IMR-90 (cell line): ENCODE results near the gene KRTAP13-3. TPM values are rescaled to one million over a fixed set of nuclear protein-coding genes. Genes with fewer than 3 reads are reported as not detected.

ENCODE experiments used
- ATAC-seq: fragments of 200-7000 bp; cut with Tn5 transposase; 2 replicates; pipeline ENCODE4 v1.9.1; 2020; ENCODE audit warnings: low read depth, mild to moderate bottlenecking, moderate library complexity
- BruUV-seq: library from RNA; stranded (reverse); fragments of 400-500 nt; replicated peaks from 2 replicates; lab custom pipeline; 2021; lab: Mats Ljungman, UMichigan
- CTCF ChIA-PET: fragments of 300-600 bp; formaldehyde crosslinking; extraction: SDS; loops from one replicate; lab custom pipeline; 2021; ENCODE audit warnings: antibody characterized with exemption; lab: Yijun Ruan, JAX
- POLR2A ChIA-PET: fragments of 300-600 bp; sonication (Branson Sonifier 250); formaldehyde crosslinking; loops from one replicate; lab custom pipeline; 2022; ENCODE audit warnings: antibody characterized with exemption; ENCODE audit not compliant: unreplicated experiment; lab: Charles Lee
- DNase-seq: peaks from one replicate; pipeline ENCODE4 v3.0.0; 2013
- H2AFZ ChIP-seq: replicated peaks from 2 replicates; pipeline ENCODE3; 2013; ENCODE audit warnings: low read length, mild to moderate bottlenecking; ENCODE audit not compliant: poor library complexity
- H2AK5ac ChIP-seq: 2 replicates; pipeline ENCODE4 v1.6.1; 2013; ENCODE audit warnings: low read depth, low read length, inconsistent platforms
- H2AK9ac ChIP-seq: replicated peaks from 2 replicates; pipeline ENCODE3; 2013; ENCODE audit warnings: mild to moderate bottlenecking, low read depth, low read length, moderate library complexity; ENCODE audit not compliant: poor library complexity
- H2BK120ac ChIP-seq: 2 replicates; pipeline ENCODE4 v1.6.1; 2013; ENCODE audit warnings: low read depth, low read length, inconsistent platforms
- H2BK15ac ChIP-seq: 3 replicates; pipeline ENCODE4 v1.6.1; 2013; ENCODE audit warnings: low read depth, low read length, inconsistent platforms
- H2BK20ac ChIP-seq: 2 replicates; pipeline ENCODE4 v1.6.1; 2013; ENCODE audit warnings: low read depth, mild to moderate bottlenecking, inconsistent platforms, low read length, moderate library complexity
- H2BK5ac ChIP-seq: 2 replicates; pipeline ENCODE4 v1.6.1; 2013; ENCODE audit warnings: mild to moderate bottlenecking, low read depth, low read length, inconsistent platforms; ENCODE audit not compliant: poor library complexity, severe bottlenecking
- H3K14ac ChIP-seq: replicated peaks from 2 replicates; pipeline ENCODE4 v1.6.1; 2013; ENCODE audit warnings: low read depth, low read length, inconsistent platforms
- H3K18ac ChIP-seq: 2 replicates; pipeline ENCODE4 v1.6.1; 2013; ENCODE audit warnings: low read depth, low read length, control low read depth
- H3K23ac ChIP-seq: 2 replicates; pipeline ENCODE4 v1.6.1; 2013; ENCODE audit warnings: low read depth, low read length, inconsistent platforms
- H3K27ac ChIP-seq: 2 replicates; pipeline ENCODE4 v1.5.1; 2013; ENCODE audit warnings: mild to moderate bottlenecking, control low read depth, low read length; ENCODE audit not compliant: insufficient read depth
- H3K27me3 ChIP-seq: 2 replicates; pipeline ENCODE4 v1.6.1; 2013; ENCODE audit warnings: low read length; ENCODE audit not compliant: control insufficient read depth, insufficient read depth
- H3K36me3 ChIP-seq: 2 replicates; pipeline ENCODE4 v1.6.1; 2013; ENCODE audit warnings: low read length, mixed read lengths; ENCODE audit not compliant: control insufficient read depth, insufficient read depth
- H3K4ac ChIP-seq: 2 replicates; pipeline ENCODE4 v1.6.1; 2013; ENCODE audit warnings: low read depth, low read length, inconsistent platforms
- H3K4me1 ChIP-seq: 2 replicates; pipeline ENCODE4 v1.6.1; 2013; ENCODE audit warnings: low read length, mixed read lengths; ENCODE audit not compliant: control insufficient read depth, insufficient read depth
- H3K4me2 ChIP-seq: 2 replicates; pipeline ENCODE4 v1.6.1; 2013; ENCODE audit warnings: low read depth, mild to moderate bottlenecking, control low read depth, low read length, moderate library complexity
- H3K4me3 ChIP-seq: 2 replicates; pipeline ENCODE4 v1.5.1; 2013; ENCODE audit warnings: low read depth, mild to moderate bottlenecking, control low read depth, low read length, moderate library complexity; ENCODE audit not compliant: insufficient read depth
- H3K56ac ChIP-seq: 2 replicates; pipeline ENCODE4 v1.6.1; 2013; ENCODE audit warnings: low read length, inconsistent platforms; ENCODE audit not compliant: insufficient read depth; ENCODE audit errors: extremely low read depth
- H3K79me1 ChIP-seq, 2 experiments: 2 replicates each; pipeline ENCODE4 v1.6.1; 2013; ENCODE audit warnings: low read length in 2 of 2, inconsistent platforms in 1 of 2, low read depth in 1 of 2
- H3K9ac ChIP-seq: 2 replicates; pipeline ENCODE4 v1.6.1; 2013; ENCODE audit warnings: low read depth, low read length, control low read depth
- H3K9me1 ChIP-seq: 2 replicates; pipeline ENCODE4 v1.6.1; 2013; ENCODE audit warnings: low read length, inconsistent platforms; ENCODE audit not compliant: insufficient read depth
- H3K9me3 ChIP-seq: 2 replicates; pipeline ENCODE4 v1.6.1; 2013; ENCODE audit warnings: low read length; ENCODE audit not compliant: control insufficient read depth, insufficient read depth
- H4K20me1 ChIP-seq: 2 replicates; pipeline ENCODE4 v1.6.1; 2013; ENCODE audit warnings: low read length, inconsistent platforms; ENCODE audit not compliant: insufficient read depth
- H4K5ac ChIP-seq: 2 replicates; pipeline ENCODE4 v1.6.1; 2013; ENCODE audit warnings: mild to moderate bottlenecking, low read depth, low read length, control low read depth
- H4K8ac ChIP-seq, 2 experiments: 2 replicates each; pipeline ENCODE4 v1.6.1; 2013; ENCODE audit warnings: low read depth in 2 of 2, low read length in 2 of 2, control low read depth in 1 of 2, inconsistent platforms in 1 of 2
- H4K91ac ChIP-seq: 2 replicates; pipeline ENCODE4 v1.6.1; 2013; ENCODE audit warnings: low read depth, low read length, inconsistent platforms; ENCODE audit not compliant: insufficient read depth
- CHD1 ChIP-seq: IDR thresholded peaks from 2 replicates; pipeline ENCODE4 v1.6.1; 2012; ENCODE audit warnings: low read depth, low read length, improper control_type of control experiment
- ELK1 ChIP-seq: fragments of 150-350 bp; IDR thresholded peaks from 2 replicates; pipeline ENCODE4 v1.6.1; 2016; ENCODE audit warnings: low read depth, mild to moderate bottlenecking, low read length, moderate library complexity, borderline replicate concordance
- MAFK ChIP-seq: IDR thresholded peaks from 2 replicates; pipeline ENCODE4 v1.6.1; 2012; ENCODE audit warnings: low read depth, low read length, improper control_type of control experiment
- MAZ ChIP-seq: IDR thresholded peaks from 2 replicates; pipeline ENCODE4 v1.6.1; 2012; ENCODE audit warnings: low read depth, mild to moderate bottlenecking, low read length, improper control_type of control experiment, moderate library complexity, borderline replicate concordance
- MXI1 ChIP-seq: IDR thresholded peaks from 2 replicates; pipeline ENCODE4 v1.6.1; 2012; ENCODE audit warnings: low read depth, mild to moderate bottlenecking, low read length, moderate library complexity, borderline replicate concordance
- NFE2L2 ChIP-seq: fragments of 150-350 bp; IDR thresholded peaks from 2 replicates; pipeline ENCODE4 v1.6.1; 2016; ENCODE audit warnings: low read depth, mild to moderate bottlenecking, low read length
- RAD21 ChIP-seq: IDR thresholded peaks from 2 replicates; pipeline ENCODE4 v1.6.1; 2012; ENCODE audit warnings: low read length, improper control_type of control experiment
- RCOR1 ChIP-seq: IDR thresholded peaks from 2 replicates; pipeline ENCODE4 v1.6.1; 2012; ENCODE audit warnings: mild to moderate bottlenecking, low read length, improper control_type of control experiment; ENCODE audit not compliant: insufficient replicate concordance
- RFX5 ChIP-seq: IDR thresholded peaks from 2 replicates; pipeline ENCODE4 v1.8.0; 2012; ENCODE audit warnings: low read depth, mild to moderate bottlenecking, low read length, moderate library complexity
- SMC3 ChIP-seq: fragments of 150-350 bp; IDR thresholded peaks from 2 replicates; pipeline ENCODE4 v1.6.1; 2016; ENCODE audit warnings: low read depth, mild to moderate bottlenecking, antibody characterized with exemption, low read length, moderate library complexity
- WGBS, 2 experiments: methylation state at CpG; one replicate each; pipeline versions ENCODE4 v1.1.5 to v1.1.7; 2013; ENCODE audit warnings: missing lambda C conversion rate in 2 of 2; ENCODE audit not compliant: insufficient read length in 1 of 2; ENCODE audit errors: extremely low coverage in 2 of 2; 5-methylcytosine and 5-hydroxymethylcytosine counted together
- dilution Hi-C: fragments of 300-500 bp; cut with HindIII; formaldehyde crosslinking; loops from one replicate; pipeline ENCODE4 v1.14.3; 2018; ENCODE audit warnings: low sequenced_read_pairs; ENCODE audit not compliant: unreplicated experiment
- in situ Hi-C: fragments of 300-500 bp; cut with MboI; formaldehyde crosslinking; loops from 3 replicates; pipeline ENCODE4 v1.14.3; 2019; ENCODE audit warnings: low sequenced_read_pairs, inconsistent platforms, mixed read lengths
- intact Hi-C: fragments of 100-400 bp; cut with micrococcal nuclease; formaldehyde crosslinking; loops from 2 replicates; pipeline ENCODE4 v1.10.0; 2022
- polyA plus RNA-seq, 3 experiments: library from polyadenylated mRNA; depleted of rRNA; stranded (reverse); fragments of >200 nt; gene quantifications; 2 replicates each; pipeline ENCODE4 v1.2.3, GENCODE V29; 2012; ENCODE audit warnings: low replicate concordance in 1 of 3
- total RNA-seq: library from RNA; depleted of rRNA; stranded (reverse); fragments of >200 nt; gene quantifications from 2 replicates; pipeline ENCODE4 v1.2.3, GENCODE V29; 2012
- TF ChIP-seq, protein P1 (sequence below): fragments of 150-350 bp; IDR thresholded peaks from 2 replicates; pipeline ENCODE4 v1.6.1; 2017; ENCODE audit warnings: mild to moderate bottlenecking, antibody characterized with exemption, low read length, low read depth

Gene KRTAP13-3
- total and polyA plus RNA-seq, 2 of the 4 experiments (the other 2 are of a cell fraction): not detected

- Histone ChIP-seq H2AFZ (no peak overlapping the region), H3K9me3 (peaks cover 11% of the 10 kb centered on the region)
These were observed 18.5 kb upstream of the KRTAP13-3 start for GRCh38 chr21:30444204-30444603.

More at GRCh38 chr21:30444204-30444603, 18.5 kb upstream of the KRTAP13-3 start:
- H4K5ac ChIP-seq: no peak overlapping the region
- H3K27ac ChIP-seq: no peak overlapping the region
- no peak overlapping the region for H3K4me2 ChIP-seq
- no peak overlapping the region for H3K18ac ChIP-seq
- no peaks in the 10 kb centered on the region for H3K9me1 ChIP-seq
- dilution Hi-C loops: no loop called here
- no peak overlapping the region for H3K23ac ChIP-seq
- no peak overlapping the region for H2BK5ac ChIP-seq
- H3K14ac ChIP-seq: no peak overlapping the region
- in situ Hi-C loops: no loop called here
- no peak overlapping the region for H3K9ac ChIP-seq
- ChIA-PET CTCF (no interaction called here), POLR2A (no interaction called here)
- H2BK120ac ChIP-seq: no peak overlapping the region
- no peaks in the 10 kb centered on the region for H4K20me1 ChIP-seq
- TF ChIP-seq NFE2L2 (no peak), ELK1 (no peak), SMC3 (no peak), MAZ (no peak), MAFK (no peak), RFX5 (no peak), RAD21 (no peak), CHD1 (no peak), RCOR1 (no peak), MXI1 (no peak)
- TF ChIP-seq, protein P1, sequence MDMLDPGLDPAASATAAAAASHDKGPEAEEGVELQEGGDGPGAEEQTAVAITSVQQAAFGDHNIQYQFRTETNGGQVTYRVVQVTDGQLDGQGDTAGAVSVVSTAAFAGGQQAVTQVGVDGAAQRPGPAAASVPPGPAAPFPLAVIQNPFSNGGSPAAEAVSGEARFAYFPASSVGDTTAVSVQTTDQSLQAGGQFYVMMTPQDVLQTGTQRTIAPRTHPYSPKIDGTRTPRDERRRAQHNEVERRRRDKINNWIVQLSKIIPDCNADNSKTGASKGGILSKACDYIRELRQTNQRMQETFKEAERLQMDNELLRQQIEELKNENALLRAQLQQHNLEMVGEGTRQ: no peak
- no peak overlapping the region for H4K8ac ChIP-seq
- H4K91ac ChIP-seq: no peak overlapping the region
- no peak overlapping the region for H3K56ac ChIP-seq
- WGBS, 2 experiments: no CpG with 5 or more reads among the region's 1 CpG
- no peak overlapping the region for H3K4ac ChIP-seq
- ATAC-seq: no peak
- H2AK9ac ChIP-seq: no peak overlapping the region
- BruUV-seq: no TSS peak
- no peaks in the 10 kb centered on the region for H3K27me3 ChIP-seq
- no peaks in the 10 kb centered on the region for H3K79me1 ChIP-seq
- no peak overlapping the region for H2BK15ac ChIP-seq
- no peak for DNase-seq
- no peaks in the 10 kb centered on the region for H3K36me3 ChIP-seq
- no peaks in the 10 kb centered on the region for H3K4me1 ChIP-seq
- no peak overlapping the region for H3K4me3 ChIP-seq
- intact Hi-C loops: no loop called here
- no peak overlapping the region for H2AK5ac ChIP-seq
- no peak overlapping the region for H2BK20ac ChIP-seq
